AG04449 (cell line): Measurements from ENCODE around the gene RNF126.
"Not testable (repeated sequence)": the region's sequence is repeated elsewhere in the genome, so short reads cannot be mapped to it uniquely, and the experiment has no call there.

Experiments
- CTCF ChIA-PET: fragments of 350-600 bp; formaldehyde crosslinking; extraction: SDS; loops from one replicate; lab custom pipeline; 2021; ENCODE audit warnings: antibody characterized with exemption; lab: Yijun Ruan, JAX
- POLR2A ChIA-PET: fragments of 400-600, 350-600 bp; formaldehyde crosslinking; extraction: SDS; loops from one replicate; lab custom pipeline; 2020; ENCODE audit warnings: antibody characterized with exemption, inconsistent platforms; lab: Yijun Ruan, JAX
- DNase-seq: peaks from one replicate; pipeline ENCODE4 v3.0.0-alpha.2; 2010; ENCODE audit warnings: low read depth, low spot score
- H3K4me3 ChIP-seq: 2 replicates; pipeline ENCODE4 v1.5.1; 2011; ENCODE audit warnings: low read depth, mild to moderate bottlenecking, control low read depth, low read length
- TF ChIP-seq, protein P1 (sequence below): IDR thresholded peaks from one replicate; pipeline ENCODE4 v1.5.1; 2011; ENCODE audit warnings: mild to moderate bottlenecking, moderate library complexity, low read length, control low read depth, inconsistent platforms; ENCODE audit not compliant: insufficient read depth; ENCODE audit errors: missing control alignments

Gene RNF126

DNA sequence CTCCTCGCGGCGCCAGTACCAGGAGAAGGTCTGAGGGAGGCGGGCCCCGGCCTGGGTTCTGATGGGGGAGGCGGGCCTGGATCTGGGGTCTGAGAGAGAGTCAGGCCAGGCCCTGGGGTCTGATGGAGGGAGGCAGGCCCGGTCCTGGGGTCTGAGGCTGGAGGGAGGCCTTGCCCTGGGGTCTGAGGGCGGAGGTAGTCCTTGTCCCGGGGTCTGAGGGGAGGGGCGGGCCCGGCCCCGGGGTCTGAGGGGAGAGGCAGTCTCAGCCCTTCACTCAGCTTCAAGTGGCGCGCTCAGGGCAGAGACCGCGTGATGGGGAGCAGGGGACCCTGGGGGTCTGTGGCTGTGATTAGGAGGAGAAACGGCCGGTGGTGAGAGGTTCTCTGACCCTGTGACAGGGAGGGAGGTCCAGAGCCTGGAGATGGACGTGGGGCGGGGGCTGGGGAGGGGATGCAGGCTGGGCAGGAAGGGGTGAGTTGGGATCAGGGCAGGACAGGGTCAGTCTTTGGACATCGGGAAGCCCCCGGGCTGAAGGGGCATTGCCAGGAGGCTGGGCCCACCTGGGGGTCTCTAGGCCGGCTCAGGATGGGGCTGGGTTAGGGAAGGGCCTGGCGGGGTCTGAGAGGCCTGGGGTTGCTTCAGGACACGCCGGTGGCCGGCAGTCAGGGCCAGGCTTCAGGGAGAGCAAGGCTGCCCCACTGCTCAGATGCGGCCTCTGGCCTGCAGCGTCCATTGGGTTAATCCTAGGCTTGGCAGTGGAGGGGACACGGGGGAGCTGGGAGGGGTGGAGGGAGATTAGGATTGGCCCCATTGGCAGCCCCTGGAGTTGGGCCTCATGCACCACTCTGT lies 54.6 kb downstream of the RNF126 start:
- POLR2A ChIA-PET: no interaction called here
- no peak for DNase-seq
- CTCF ChIA-PET: no interaction called here
- H3K4me3 ChIP-seq: no peak overlapping the region
- TF ChIP-seq, protein P1, sequence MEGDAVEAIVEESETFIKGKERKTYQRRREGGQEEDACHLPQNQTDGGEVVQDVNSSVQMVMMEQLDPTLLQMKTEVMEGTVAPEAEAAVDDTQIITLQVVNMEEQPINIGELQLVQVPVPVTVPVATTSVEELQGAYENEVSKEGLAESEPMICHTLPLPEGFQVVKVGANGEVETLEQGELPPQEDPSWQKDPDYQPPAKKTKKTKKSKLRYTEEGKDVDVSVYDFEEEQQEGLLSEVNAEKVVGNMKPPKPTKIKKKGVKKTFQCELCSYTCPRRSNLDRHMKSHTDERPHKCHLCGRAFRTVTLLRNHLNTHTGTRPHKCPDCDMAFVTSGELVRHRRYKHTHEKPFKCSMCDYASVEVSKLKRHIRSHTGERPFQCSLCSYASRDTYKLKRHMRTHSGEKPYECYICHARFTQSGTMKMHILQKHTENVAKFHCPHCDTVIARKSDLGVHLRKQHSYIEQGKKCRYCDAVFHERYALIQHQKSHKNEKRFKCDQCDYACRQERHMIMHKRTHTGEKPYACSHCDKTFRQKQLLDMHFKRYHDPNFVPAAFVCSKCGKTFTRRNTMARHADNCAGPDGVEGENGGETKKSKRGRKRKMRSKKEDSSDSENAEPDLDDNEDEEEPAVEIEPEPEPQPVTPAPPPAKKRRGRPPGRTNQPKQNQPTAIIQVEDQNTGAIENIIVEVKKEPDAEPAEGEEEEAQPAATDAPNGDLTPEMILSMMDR: no peak

DNA sequence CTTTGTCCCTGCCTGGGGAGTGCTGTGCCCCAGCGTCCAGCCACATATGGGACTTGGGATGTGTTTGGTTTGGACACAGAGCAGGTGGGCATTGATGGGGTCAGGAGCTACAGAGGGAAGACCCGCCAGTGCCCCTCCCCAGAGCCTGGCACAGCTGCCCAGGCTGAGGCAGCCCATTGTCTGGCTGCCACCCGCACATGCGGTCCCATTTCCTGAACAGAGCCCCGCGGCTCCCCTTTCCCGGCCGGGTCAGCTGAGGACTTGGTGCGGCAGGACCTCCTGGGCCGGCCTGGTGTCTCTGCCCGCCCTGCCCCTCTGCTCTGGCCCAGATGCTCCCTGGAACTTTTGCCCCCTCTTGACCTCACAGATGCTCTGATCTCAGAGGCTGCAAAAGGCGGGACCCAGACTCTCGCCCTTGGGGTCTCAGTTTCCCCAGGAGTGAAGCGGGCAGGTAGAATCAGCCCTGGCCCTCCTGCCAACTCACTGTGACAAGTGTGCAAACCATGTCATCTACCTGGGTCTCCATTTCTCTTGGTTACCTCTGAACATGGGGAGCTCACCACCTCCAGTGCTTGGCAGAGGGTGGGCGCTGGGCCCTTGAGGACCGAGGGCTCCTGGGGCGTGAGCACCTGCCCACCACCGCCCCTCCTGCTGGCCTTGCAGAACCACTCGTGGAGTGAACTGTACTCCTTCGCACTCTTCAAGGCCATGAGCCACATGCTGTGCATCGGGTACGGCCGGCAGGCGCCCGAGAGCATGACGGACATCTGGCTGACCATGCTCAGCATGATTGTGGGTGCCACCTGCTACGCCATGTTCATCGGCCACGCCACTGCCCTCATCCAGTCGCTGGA lies 55.5 kb downstream of the RNF126 start:
- no peak for DNase-seq
- POLR2A ChIA-PET: no interaction called here
- no peak overlapping the region for H3K4me3 ChIP-seq
- CTCF ChIA-PET: no interaction called here
- TF ChIP-seq, protein P1: no peak

DNA sequence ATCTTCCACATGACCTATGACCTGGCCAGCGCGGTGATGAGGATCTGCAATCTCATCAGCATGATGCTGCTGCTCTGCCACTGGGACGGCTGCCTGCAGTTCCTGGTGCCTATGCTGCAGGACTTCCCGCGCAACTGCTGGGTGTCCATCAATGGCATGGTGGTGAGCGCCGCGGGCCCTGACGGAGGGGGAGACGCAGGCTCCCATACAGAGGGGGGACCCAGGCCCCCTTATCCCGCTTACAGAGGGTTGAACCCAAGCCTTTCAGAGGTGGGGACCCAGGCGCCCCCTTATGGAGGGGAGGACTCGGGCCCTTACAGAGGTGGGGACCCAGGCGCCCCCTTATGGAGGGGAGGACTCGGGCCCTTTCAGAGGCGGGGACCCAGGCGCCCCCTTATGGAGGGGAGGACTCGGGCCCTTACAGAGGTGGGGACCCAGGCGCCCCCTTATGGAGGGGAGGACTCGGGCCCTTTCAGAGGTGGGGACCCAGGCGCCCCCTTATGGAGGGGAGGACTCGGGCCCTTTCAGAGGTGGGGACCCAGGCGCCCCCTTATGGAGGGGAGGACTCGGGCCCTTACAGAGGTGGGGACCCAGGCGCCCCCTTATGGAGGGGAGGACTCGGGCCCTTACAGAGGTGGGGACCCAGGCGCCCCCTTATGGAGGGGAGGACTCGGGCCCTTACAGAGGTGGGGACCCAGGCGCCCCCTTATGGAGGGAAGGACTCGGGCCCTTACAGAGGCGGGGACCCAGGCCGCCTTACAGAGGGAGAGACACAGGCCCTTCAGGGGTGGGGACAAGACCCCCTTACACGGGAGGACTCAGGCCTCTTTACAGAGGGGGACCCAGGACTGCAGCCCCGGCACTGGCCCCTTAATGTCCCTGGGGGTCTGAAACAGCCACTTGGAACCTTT lies 57.7 kb downstream of the RNF126 start:
- POLR2A ChIA-PET, H3K4me3 ChIP-seq, DNase-seq, CTCF ChIA-PET: not testable (repeated sequence)

DNA sequence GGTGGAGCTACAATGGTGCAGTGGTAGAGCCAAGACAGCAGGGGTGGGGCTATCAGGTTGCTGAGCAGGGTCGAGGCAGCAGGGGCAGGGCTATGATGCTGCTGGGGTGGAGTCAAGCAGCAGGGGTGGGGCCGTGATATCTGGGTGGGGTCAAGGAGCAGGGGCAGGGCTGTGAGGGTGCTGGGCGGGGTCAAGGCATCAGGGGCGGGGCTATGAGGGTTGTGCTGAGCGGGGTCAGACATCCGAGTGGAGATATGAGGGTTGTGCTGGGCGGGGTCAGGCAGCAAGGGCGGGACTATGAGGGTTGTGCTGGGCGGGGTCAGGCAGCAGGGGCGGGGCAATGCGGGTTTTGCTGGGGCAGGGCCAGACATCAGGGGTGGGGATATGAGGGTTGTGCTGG lies 58.7 kb downstream of the RNF126 start:
- TF ChIP-seq, protein P1: no peak
- POLR2A ChIA-PET: no interaction called here
- H3K4me3 ChIP-seq: no peak overlapping the region
- CTCF ChIA-PET: interaction anchor here (1.0 kb wide), 1 partner anchor 16 kb away, joined by 3 read pairs; no protein-coding TSS in a partner anchor
- DNase-seq: no peak

DNA sequence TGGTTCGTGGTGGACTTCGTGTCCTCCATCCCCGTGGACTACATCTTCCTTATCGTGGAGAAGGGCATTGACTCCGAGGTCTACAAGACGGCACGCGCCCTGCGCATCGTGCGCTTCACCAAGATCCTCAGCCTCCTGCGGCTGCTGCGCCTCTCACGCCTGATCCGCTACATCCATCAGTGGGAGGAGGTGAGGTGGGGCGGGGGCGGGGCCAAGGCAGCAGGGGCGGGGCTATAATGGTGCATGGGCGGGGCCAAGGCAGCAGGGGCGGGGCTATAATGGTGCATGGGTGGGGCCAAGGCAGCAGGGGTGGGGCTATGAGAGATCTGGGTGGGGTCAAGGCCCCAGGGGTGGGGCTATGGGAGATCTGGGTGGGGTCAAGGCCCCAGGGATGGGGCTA lies 59.2 kb downstream of the RNF126 start:
- H3K4me3 ChIP-seq, POLR2A ChIA-PET, DNase-seq: not testable (repeated sequence)
- CTCF ChIA-PET: interaction anchor here (1.0 kb wide), 1 partner anchor 16 kb away, joined by 3 read pairs; no protein-coding TSS in a partner anchor

DNA sequence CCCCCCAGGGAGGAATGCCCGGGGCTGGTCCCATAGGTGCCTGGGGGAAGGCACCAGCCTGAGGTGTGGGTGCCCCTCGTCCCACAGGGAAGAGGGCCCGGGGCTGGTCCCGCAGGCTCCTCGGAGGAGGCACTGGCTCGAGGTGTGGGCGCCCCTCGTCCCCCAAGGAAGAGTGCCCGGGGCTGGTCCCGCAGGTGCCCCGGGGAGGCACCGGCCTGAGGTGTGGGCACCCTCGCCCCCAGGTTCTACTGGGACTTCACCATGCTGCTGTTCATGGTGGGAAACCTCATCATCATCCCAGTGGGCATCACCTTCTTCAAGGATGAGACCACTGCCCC lies 59.7 kb downstream of the RNF126 start:
- H3K4me3 ChIP-seq, POLR2A ChIA-PET, DNase-seq, CTCF ChIA-PET: not testable (repeated sequence)

DNA sequence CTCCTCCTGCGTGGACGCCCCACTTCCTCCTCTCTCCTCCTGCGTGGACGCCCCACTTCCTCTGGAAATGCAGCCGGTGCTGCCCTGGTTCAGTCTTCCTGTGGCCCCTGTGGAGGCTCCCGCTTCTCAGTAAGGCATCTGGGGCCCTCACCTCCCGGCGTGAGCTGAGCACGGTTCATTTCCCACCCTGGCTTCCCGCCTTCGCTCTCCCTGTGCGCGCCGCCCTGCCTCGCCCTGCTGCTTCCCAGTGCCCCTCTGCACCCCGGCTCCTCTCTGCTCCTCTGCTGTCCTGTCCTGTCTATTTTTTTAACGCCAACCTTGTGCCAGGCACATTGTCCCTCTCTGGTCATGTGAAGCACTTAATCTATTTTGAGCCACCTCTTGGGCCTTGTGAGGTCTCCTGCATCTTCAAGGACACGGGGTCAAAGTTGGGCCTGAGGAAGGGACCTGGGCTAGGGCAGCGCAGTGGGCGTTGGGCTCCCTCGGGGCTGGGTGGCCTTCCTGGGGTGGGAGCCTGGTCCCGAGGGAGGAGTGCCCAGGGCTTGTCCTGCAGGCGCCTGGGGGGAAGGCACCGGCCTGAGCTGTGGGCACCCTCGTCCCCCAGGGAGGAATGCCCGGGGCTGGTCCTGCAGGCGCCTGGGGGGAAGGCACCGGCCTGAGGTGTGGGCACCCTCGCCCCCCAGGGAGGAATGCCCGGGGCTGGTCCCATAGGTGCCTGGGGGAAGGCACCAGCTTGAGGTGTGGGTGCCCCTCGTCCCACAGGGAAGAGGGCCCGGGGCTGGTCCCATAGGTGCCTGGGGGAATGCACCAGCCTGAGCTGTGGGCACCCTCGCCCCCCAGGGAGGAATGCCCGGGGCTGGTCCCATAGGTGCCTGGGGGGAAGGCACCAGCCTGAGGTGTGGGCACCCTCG lies 60.4 kb downstream of the RNF126 start:
- DNase-seq: no peak
- CTCF ChIA-PET: no interaction called here
- H3K4me3 ChIP-seq: no peak overlapping the region
- POLR2A ChIA-PET: no interaction called here
- TF ChIP-seq, protein P1: no peak
